Measurements from ENCODE around the gene GPR39. TPM values are rescaled to one million over a fixed set of nuclear protein-coding genes. Genes with fewer than 3 reads are reported as not detected.

GPR39 gene
- total RNA-seq, 2 experiments from 2014 or later, result 0.13 TPM; not detected in 1

- TF ChIP-seq EZH2phosphoT487 (IDR thresholded peaks at IDR 0.05; ENCODE audit: borderline replicate concordance, low read depth, low read length) (no peak), CTCF (conservative IDR thresholded peaks at IDR 0.05; ENCODE audit: low read length) (no peak)
- H4K20me1 ChIP-seq (ENCODE audit: insufficient read depth, low read length), result no peaks in the 10 kb centered on the region
- CTCF ChIA-PET (ENCODE audit: unreplicated experiment), result no interaction called here
- H3K27ac ChIP-seq (ENCODE audit: low read depth, low read length, poor library complexity, severe bottlenecking), result no peak overlapping the region
- no peak overlapping the region for H3K4me2 ChIP-seq (ENCODE audit: low read length)
- intact Hi-C loops (cut with micrococcal nuclease; ENCODE audit: unreplicated experiment), result no loop called here
- no peaks in the 10 kb centered on the region for H3K4me1 ChIP-seq (ENCODE audit: insufficient read depth, low read length, poor library complexity, severe bottlenecking)
- POLR2A ChIA-PET, result no interaction called here
- no peaks in the 10 kb centered on the region for H3K36me3 ChIP-seq (ENCODE audit: insufficient read depth, low read length)
- H3K9me2 ChIP-seq (ENCODE audit: insufficient read depth, low read length), result no peaks in the 10 kb centered on the region
- no peak for DNase-seq (ENCODE audit: low spot score)
- H2AFZ ChIP-seq (ENCODE audit: low read length), result no peak overlapping the region
- H3K4me3 ChIP-seq (ENCODE audit: low read depth, low read length, poor library complexity, severe bottlenecking), result no peak overlapping the region
- H3K9me3 ChIP-seq (ENCODE audit: low read length), result no peaks in the 10 kb centered on the region
- no TSS peak for BruUV-seq (replicated peaks)
- H3K79me2 ChIP-seq (ENCODE audit: insufficient read depth, low read depth, low read length), result no peaks in the 10 kb centered on the region
Observed at GRCh38 chr2:132400169-132400900, 16.3 kb upstream of the GPR39 start.

GRCh38 chr2:132400901-132401240 lies 15.7 kb upstream of the GPR39 start:
- Histone ChIP-seq H4K20me1 (ENCODE audit: insufficient read depth, low read length) (no peaks in the 10 kb centered on the region), H3K36me3 (ENCODE audit: insufficient read depth, low read length) (no peaks in the 10 kb centered on the region), H3K9me2 (ENCODE audit: insufficient read depth, low read length) (no peaks in the 10 kb centered on the region), H3K79me2 (ENCODE audit: insufficient read depth, low read depth, low read length) (no peaks in the 10 kb centered on the region), H3K4me3 (ENCODE audit: low read depth, low read length, poor library complexity, severe bottlenecking) (no peak overlapping the region), H3K4me1 (ENCODE audit: insufficient read depth, low read length, poor library complexity, severe bottlenecking) (no peaks in the 10 kb centered on the region), H3K27ac (ENCODE audit: low read depth, low read length, poor library complexity, severe bottlenecking) (no peak overlapping the region), H3K4me2 (ENCODE audit: low read length) (no peak overlapping the region), H2AFZ (ENCODE audit: low read length) (no peak overlapping the region), H3K9me3 (ENCODE audit: low read length) (no peaks in the 10 kb centered on the region)
- intact Hi-C loops (cut with micrococcal nuclease; ENCODE audit: unreplicated experiment), result no loop called here
- TF ChIP-seq CTCF (conservative IDR thresholded peaks at IDR 0.05; ENCODE audit: low read length), result no peak
- TF ChIP-seq EZH2phosphoT487 (IDR thresholded peaks at IDR 0.05; ENCODE audit: borderline replicate concordance, low read depth, low read length), result no peak
- no TSS peak for BruUV-seq (replicated peaks)
- POLR2A ChIA-PET, result no interaction called here
- no peak for DNase-seq (ENCODE audit: low spot score)
- CTCF ChIA-PET (ENCODE audit: unreplicated experiment), result no interaction called here

GRCh38 chr2:132401326-132401725 lies 15.3 kb upstream of the GPR39 start:
- Histone ChIP-seq H2AFZ (ENCODE audit: low read length) (no peak overlapping the region), H3K27ac (ENCODE audit: low read depth, low read length, poor library complexity, severe bottlenecking) (no peak overlapping the region), H3K4me1 (ENCODE audit: insufficient read depth, low read length, poor library complexity, severe bottlenecking) (no peaks in the 10 kb centered on the region), H3K9me3 (ENCODE audit: low read length) (no peaks in the 10 kb centered on the region), H3K4me3 (ENCODE audit: low read depth, low read length, poor library complexity, severe bottlenecking) (no peak overlapping the region), H3K9me2 (ENCODE audit: insufficient read depth, low read length) (no peaks in the 10 kb centered on the region), H3K4me2 (ENCODE audit: low read length) (no peak overlapping the region), H3K79me2 (ENCODE audit: insufficient read depth, low read depth, low read length) (no peaks in the 10 kb centered on the region), H4K20me1 (ENCODE audit: insufficient read depth, low read length) (no peaks in the 10 kb centered on the region), H3K36me3 (ENCODE audit: insufficient read depth, low read length) (no peaks in the 10 kb centered on the region)
- no peak for DNase-seq (ENCODE audit: low spot score)
- intact Hi-C loops (cut with micrococcal nuclease; ENCODE audit: unreplicated experiment), result no loop called here
- TF ChIP-seq EZH2phosphoT487 (IDR thresholded peaks at IDR 0.05; ENCODE audit: borderline replicate concordance, low read depth, low read length), result no peak
- TF ChIP-seq CTCF (conservative IDR thresholded peaks at IDR 0.05; ENCODE audit: low read length), result no peak
- ChIA-PET CTCF (ENCODE audit: unreplicated experiment) (no interaction called here), POLR2A (no interaction called here)
- no TSS peak for BruUV-seq (replicated peaks)
